BJ (cell line): ENCODE measurements around the gene NFAT5. TPM values are rescaled to one million over a fixed set of nuclear protein-coding genes. Genes with fewer than 3 reads are reported as not detected.

ENCODE experiments used
- CTCF ChIA-PET: fragments of 350-600 bp; formaldehyde crosslinking; extraction: SDS; loops from one replicate; lab custom pipeline; 2021; ENCODE audit warnings: antibody characterized with exemption, inconsistent platforms; lab: Yijun Ruan, JAX
- POLR2A ChIA-PET: fragments of 300-600 bp; sonication (Branson Sonifier 250); formaldehyde crosslinking; extraction: SDS; loops from one replicate; lab custom pipeline; 2021; ENCODE audit warnings: antibody characterized with exemption; lab: Charles Lee
- DNase-seq: peaks from one replicate; pipeline ENCODE4 v3.0.0-alpha.2; 2011; ENCODE audit warnings: low read depth
- H3K27me3 ChIP-seq: 2 replicates; pipeline ENCODE4 v1.6.0; 2011; ENCODE audit warnings: low read length; ENCODE audit not compliant: control insufficient read depth, insufficient read depth
- H3K36me3 ChIP-seq: 2 replicates; pipeline ENCODE4 v1.5.1; 2011; ENCODE audit warnings: low read length; ENCODE audit not compliant: control insufficient read depth, insufficient read depth
- H3K4me3 ChIP-seq: 2 replicates; pipeline ENCODE4 v1.5.1; 2011; ENCODE audit warnings: low read depth, mild to moderate bottlenecking, control low read depth, low read length
- CTCF ChIP-seq: IDR thresholded peaks from 2 replicates; pipeline ENCODE4 v1.5.1; 2011; ENCODE audit warnings: low read depth, mild to moderate bottlenecking, control low read depth, inconsistent platforms, low read length, moderate library complexity; ENCODE audit not compliant: insufficient read depth
- polyA plus RNA-seq: library from polyadenylated mRNA; depleted of rRNA; stranded (reverse); fragments of >200 nt; gene quantifications from 2 replicates; pipeline ENCODE4 v1.2.3, GENCODE V29; 2011

The NFAT5 gene
- polyA plus RNA-seq, 1 experiment, result 29.6 TPM

- Histone ChIP-seq H3K4me3 (no peak overlapping the region), H3K27me3 (no peaks in the 10 kb centered on the region), H3K36me3 (no peaks in the 10 kb centered on the region)
- ChIA-PET POLR2A (interaction anchor here (0.6 kb wide), 1 partner anchor 34 kb away, joined by 4 read pairs; no protein-coding TSS in a partner anchor), CTCF (no interaction called here)
- no peak for DNase-seq
- no peak for TF ChIP-seq CTCF
Measured at GRCh38 chr16:69522041-69522578, 43.7 kb upstream of the NFAT5 start.

- CTCF ChIA-PET, result no interaction called here
Measured at GRCh38 chr16:69522732-69523404, 42.9 kb upstream of the NFAT5 start.

GRCh38 chr16:69523566-69524305 is 42.0 kb upstream of the NFAT5 start:
- no peak for TF ChIP-seq CTCF
- DNase-seq, result no peak
- no peaks in the 10 kb centered on the region for H3K36me3 ChIP-seq
- ChIA-PET CTCF (no interaction called here), POLR2A (no interaction called here)
- no peak overlapping the region for H3K4me3 ChIP-seq
- H3K27me3 ChIP-seq, result no peaks in the 10 kb centered on the region

More at GRCh38 chr16:69522732-69523404, 42.9 kb upstream of the NFAT5 start:
- POLR2A ChIA-PET, result no interaction called here
- no peak for TF ChIP-seq CTCF
- no peaks in the 10 kb centered on the region for H3K36me3 ChIP-seq
- H3K27me3 ChIP-seq, result no peaks in the 10 kb centered on the region
- no peak for DNase-seq
- no peak overlapping the region for H3K4me3 ChIP-seq

GRCh38 chr16:69526831-69527655 is 38.7 kb upstream of the NFAT5 start:
- no peak for DNase-seq
- Histone ChIP-seq H3K36me3 (no peaks in the 10 kb centered on the region), H3K4me3 (no peak overlapping the region), H3K27me3 (no peaks in the 10 kb centered on the region)
- ChIA-PET POLR2A (no interaction called here), CTCF (interaction anchor here (1.5 to 1.6 kb wide), 2 partner anchors 9 to 42 kb away, joined by 3 read pairs; no protein-coding TSS in a partner anchor)
- no peak for TF ChIP-seq CTCF
